B cell (primary cell): ENCODE results near the gene BTAF1.

Experiments
- EZH2 ChIP-seq: IDR thresholded peaks from 2 replicates; pipeline ENCODE4 v1.6.1; 2012; ENCODE audit warnings: borderline replicate concordance, low read depth, mild to moderate bottlenecking, moderate library complexity, low read length; ENCODE audit not compliant: insufficient read depth, poor library complexity, severe bottlenecking
- TF ChIP-seq, protein P1 (sequence below): fragments of 200-600 bp; IDR thresholded peaks from one replicate; pipeline ENCODE4 v1.8.0; 2022; ENCODE audit warnings: antibody characterized with exemption, mild to moderate bottlenecking

DNA sequence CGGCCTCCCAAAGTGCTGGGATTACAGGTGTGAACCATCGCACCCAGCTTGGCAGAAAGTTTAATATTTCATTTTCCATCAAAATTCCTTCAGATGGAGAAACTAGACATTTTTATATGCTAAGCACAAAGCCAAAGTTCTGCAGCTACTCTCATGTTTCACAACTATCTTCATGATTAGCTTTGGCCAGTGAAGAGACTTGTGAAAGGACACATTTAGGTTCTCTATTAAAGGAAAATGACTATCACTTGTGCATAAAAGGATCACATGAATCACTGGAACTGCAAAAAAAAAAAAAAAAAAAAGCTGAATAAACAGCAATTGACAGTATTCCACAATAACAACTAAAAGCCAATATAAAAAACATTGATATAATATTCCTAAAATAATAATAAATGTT, 30.5 kb upstream of the BTAF1 start:
- TF ChIP-seq, protein P1, sequence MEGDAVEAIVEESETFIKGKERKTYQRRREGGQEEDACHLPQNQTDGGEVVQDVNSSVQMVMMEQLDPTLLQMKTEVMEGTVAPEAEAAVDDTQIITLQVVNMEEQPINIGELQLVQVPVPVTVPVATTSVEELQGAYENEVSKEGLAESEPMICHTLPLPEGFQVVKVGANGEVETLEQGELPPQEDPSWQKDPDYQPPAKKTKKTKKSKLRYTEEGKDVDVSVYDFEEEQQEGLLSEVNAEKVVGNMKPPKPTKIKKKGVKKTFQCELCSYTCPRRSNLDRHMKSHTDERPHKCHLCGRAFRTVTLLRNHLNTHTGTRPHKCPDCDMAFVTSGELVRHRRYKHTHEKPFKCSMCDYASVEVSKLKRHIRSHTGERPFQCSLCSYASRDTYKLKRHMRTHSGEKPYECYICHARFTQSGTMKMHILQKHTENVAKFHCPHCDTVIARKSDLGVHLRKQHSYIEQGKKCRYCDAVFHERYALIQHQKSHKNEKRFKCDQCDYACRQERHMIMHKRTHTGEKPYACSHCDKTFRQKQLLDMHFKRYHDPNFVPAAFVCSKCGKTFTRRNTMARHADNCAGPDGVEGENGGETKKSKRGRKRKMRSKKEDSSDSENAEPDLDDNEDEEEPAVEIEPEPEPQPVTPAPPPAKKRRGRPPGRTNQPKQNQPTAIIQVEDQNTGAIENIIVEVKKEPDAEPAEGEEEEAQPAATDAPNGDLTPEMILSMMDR: no peak
- TF ChIP-seq EZH2: no peak
